Sigmoid colon (tissue), 7 donors: Measurements from ENCODE around the gene ENAM. TPM values are rescaled to one million over a fixed set of nuclear protein-coding genes. Genes with fewer than 3 reads are reported as not detected.

Source experiments
- DNase-seq: peaks from one replicate; pipeline ENCODE4 v3.0.0-alpha.2; 2019
- H3K27ac ChIP-seq, 4 donors: fragments of 200-600 bp; sonication (generic); one replicate each; pipeline ENCODE4 v1.5.1; 2016 to 2019; ENCODE audit warnings: mild to moderate bottlenecking in 1 of 4
- H3K27me3 ChIP-seq, 3 donors: fragments of 200-600 bp; sonication (generic); one replicate each; pipeline ENCODE4 v1.5.1; 2019; ENCODE audit warnings: mild to moderate bottlenecking in 1 of 3
- H3K36me3 ChIP-seq, 4 donors: fragments of 200-600 bp; sonication (generic); one replicate each; pipeline ENCODE4 v1.5.1; 2016 to 2019
- H3K4me1 ChIP-seq, 4 donors: fragments of 200-600 bp; sonication (generic); one replicate each; pipeline ENCODE4 v1.5.1; 2017 to 2019
- H3K4me3 ChIP-seq, 4 donors: fragments of 200-600 bp; sonication (generic); one replicate each; pipeline ENCODE4 v1.5.1; 2017 to 2019; ENCODE audit warnings: mild to moderate bottlenecking in 2 of 4, moderate library complexity in 1 of 4
- H3K9me3 ChIP-seq, 4 donors: fragments of 200-600 bp in 3 of 4; sonication (generic) in 3 of 4; one replicate each; pipeline versions ENCODE4 v1.5.1 to v1.6.1; 2013 to 2019
- CTCF ChIP-seq, 4 experiments: fragments of 450-650 bp in 3 of 4; fragments of 200-600 bp in 1 of 4; IDR thresholded peaks; one replicate each; pipeline ENCODE4 v1.5.1; 2016 to 2019; ENCODE audit warnings: antibody characterized with exemption in 4 of 4, mild to moderate bottlenecking in 3 of 4, moderate library complexity in 2 of 4
- EP300 ChIP-seq, 4 donors: sonication (generic); formaldehyde crosslinking; IDR thresholded peaks; one replicate each; pipeline ENCODE4 v1.6.1; 2017; ENCODE audit warnings: antibody characterized with exemption in 4 of 4
- POLR2A ChIP-seq, 2 donors: fragments of 450-650 bp; IDR thresholded peaks; one replicate each; pipeline ENCODE4 v1.6.1; 2016; ENCODE audit warnings: antibody characterized with exemption in 2 of 2, mild to moderate bottlenecking in 2 of 2, moderate library complexity in 2 of 2
- POLR2AphosphoS5 ChIP-seq, 4 donors: sonication (generic); formaldehyde crosslinking; IDR thresholded peaks; one replicate each; pipeline ENCODE4 v1.6.1; 2017; ENCODE audit warnings: antibody characterized with exemption in 4 of 4
- WGBS, 2 donors: extraction: QIAGEN DNeasy Blood & Tissue Kit; methylation state at CpG; one replicate each; pipeline ENCODE4 v1.1.7; 2013; 5-methylcytosine and 5-hydroxymethylcytosine counted together
- intact Hi-C: fragments of 100-400 bp; cut with DNase I; formaldehyde crosslinking; loops from one replicate; pipeline ENCODE4 v1.15.1; 2023
- polyA plus RNA-seq, 3 donors: library from polyadenylated mRNA; stranded (reverse); fragments of 200-250 nt; gene quantifications; one replicate each; pipeline ENCODE4 v1.2.3, GENCODE V29; 2013
- total RNA-seq, 4 donors: library from RNA; depleted of rRNA; stranded (reverse); fragments of >200 nt; gene quantifications; one replicate each; pipeline ENCODE4 v1.1.0, GENCODE V29; 2016
- donor health status: healthy with polysubstance abuse.
- donor health status: Bipolar disorder and iron deficiency.
- donor health status: healthy.

ENAM gene
- total and polyA plus RNA-seq, 7 donors: under 0.01 to 0.28 TPM; not detected in 5

- Histone ChIP-seq H3K36me3 (no peaks in the 10 kb centered on the region), H3K4me1 (no peaks in the 10 kb centered on the region), H3K27me3 (no peaks in the 10 kb centered on the region), H3K4me3 (no peak overlapping the region), H3K27ac (no peak overlapping the region), H3K9me3 (no peaks in the 10 kb centered on the region)
- no peak for DNase-seq
- intact Hi-C loops: no loop called here
- WGBS, 2 donors: 29 to 44% methylated on average over 5 of the region's 5 CpGs
- TF ChIP-seq POLR2AphosphoS5 (IDR thresholded peaks at IDR 0.05) (no peak), CTCF (IDR thresholded peaks at IDR 0.05) (peak in 3 of 4 experiments; percentile 35 to 50 (median 42)), POLR2A (IDR thresholded peaks at IDR 0.05) (no peak), EP300 (IDR thresholded peaks at IDR 0.05) (no peak)
Observed at GRCh38 chr4:70601422-70602039, 27.0 kb upstream of the ENAM start.

- H3K9me3 ChIP-seq: no peaks in the 10 kb centered on the region
- H3K27me3 ChIP-seq: no peaks in the 10 kb centered on the region
- no peaks in the 10 kb centered on the region for H3K36me3 ChIP-seq
- no peak overlapping the region for H3K4me3 ChIP-seq
- WGBS, 2 donors: 43 to 50% methylated on average over 3 of the region's 3 CpGs
- intact Hi-C loops: no loop called here
- H3K27ac ChIP-seq: no peak overlapping the region
- DNase-seq: no peak
- H3K4me1 ChIP-seq: no peaks in the 10 kb centered on the region
- TF ChIP-seq POLR2A (IDR thresholded peaks at IDR 0.05) (no peak), POLR2AphosphoS5 (IDR thresholded peaks at IDR 0.05) (no peak), EP300 (IDR thresholded peaks at IDR 0.05) (no peak), CTCF (IDR thresholded peaks at IDR 0.05) (no peak)
Observed at GRCh38 chr4:70603856-70604255, 24.7 kb upstream of the ENAM start.

- WGBS, 2 donors: 80 to 83% methylated on average over 8 of the region's 8 CpGs
- no peak overlapping the region for H3K27ac ChIP-seq
- no peak overlapping the region for H3K4me3 ChIP-seq
- intact Hi-C loops: no loop called here
- no peaks in the 10 kb centered on the region for H3K27me3 ChIP-seq
- no peaks in the 10 kb centered on the region for H3K36me3 ChIP-seq
- no peaks in the 10 kb centered on the region for H3K4me1 ChIP-seq
- TF ChIP-seq CTCF (IDR thresholded peaks at IDR 0.05) (no peak), POLR2AphosphoS5 (IDR thresholded peaks at IDR 0.05) (no peak), POLR2A (IDR thresholded peaks at IDR 0.05) (no peak), EP300 (IDR thresholded peaks at IDR 0.05) (no peak)
- DNase-seq: no peak
- H3K9me3 ChIP-seq: no peaks in the 10 kb centered on the region
Observed at GRCh38 chr4:70606459-70606858, 22.1 kb upstream of the ENAM start.

- TF ChIP-seq EP300 (IDR thresholded peaks at IDR 0.05) (no peak), POLR2AphosphoS5 (IDR thresholded peaks at IDR 0.05) (no peak), POLR2A (IDR thresholded peaks at IDR 0.05) (no peak), CTCF (IDR thresholded peaks at IDR 0.05) (no peak)
- intact Hi-C loops: no loop called here
- no peaks in the 10 kb centered on the region for H3K9me3 ChIP-seq
- no peak overlapping the region for H3K4me3 ChIP-seq
- DNase-seq: no peak
- 92 to 94% methylated on average over 3 of the region's 3 CpGs for WGBS, 2 donors
- H3K36me3 ChIP-seq: no peaks in the 10 kb centered on the region
- H3K27ac ChIP-seq: no peak overlapping the region
- no peaks in the 10 kb centered on the region for H3K4me1 ChIP-seq
- no peaks in the 10 kb centered on the region for H3K27me3 ChIP-seq
Observed at GRCh38 chr4:70607334-70607853, 21.1 kb upstream of the ENAM start.

GRCh38 chr4:70608324-70608723, 20.2 kb upstream of the ENAM start:
- Histone ChIP-seq H3K27ac (no peak overlapping the region), H3K9me3 (no peaks in the 10 kb centered on the region), H3K4me3 (no peak overlapping the region), H3K4me1 (no peaks in the 10 kb centered on the region), H3K36me3 (no peaks in the 10 kb centered on the region), H3K27me3 (no peaks in the 10 kb centered on the region)
- TF ChIP-seq CTCF (IDR thresholded peaks at IDR 0.05) (no peak), POLR2A (IDR thresholded peaks at IDR 0.05) (no peak), EP300 (IDR thresholded peaks at IDR 0.05) (no peak), POLR2AphosphoS5 (IDR thresholded peaks at IDR 0.05) (no peak)
- intact Hi-C loops: no loop called here
- no peak for DNase-seq
- 82 to 83% methylated on average over 2 of the region's 2 CpGs for WGBS, 2 donors
